K562 (cell line): ENCODE results near the gene ASB10. TPM values are rescaled to one million over a fixed set of nuclear protein-coding genes. Genes with fewer than 3 reads are reported as not detected.

Source experiments
- ATF7 ChIP-seq: fragments of 450-650 bp; IDR thresholded peaks from 2 replicates; pipeline ENCODE4 v1.7.1; 2014; ENCODE audit warnings: mild to moderate bottlenecking, moderate library complexity
- E2F8 ChIP-seq: fragments of 450-650 bp; IDR thresholded peaks from 2 replicates; pipeline ENCODE4 v1.7.1; 2018; ENCODE audit warnings: mild to moderate bottlenecking, low read depth; ENCODE audit not compliant: partially characterized antibody
- GABPB2 ChIP-seq: fragments of 250-450 bp; sonication (Bioruptor Pico); conservative IDR thresholded peaks from 2 replicates; pipeline ENCODE4 v1.5.1; 2021; ENCODE audit warnings: mild to moderate bottlenecking
- GATA2 ChIP-seq: sonication (generic); formaldehyde crosslinking; IDR thresholded peaks from 2 replicates; pipeline ENCODE4 v1.4.0; 2020; ENCODE audit warnings: mild to moderate bottlenecking, missing genetic modification reagents
- HEY1 ChIP-seq: fragments of 250-450 bp; sonication (Bioruptor Pico); IDR thresholded peaks from 2 replicates; pipeline ENCODE4 v1.5.0; 2020; ENCODE audit warnings: mild to moderate bottlenecking, moderate library complexity, borderline replicate concordance
- MECOM ChIP-seq: fragments of 250-450 bp; sonication (Bioruptor Pico); IDR thresholded peaks from 2 replicates; pipeline ENCODE4 v1.8.0; 2022; ENCODE audit warnings: inconsistent platforms
- MLLT1 ChIP-seq, 2 experiments: fragments of 450-650 bp; IDR thresholded peaks; 2 replicates each; pipeline ENCODE4 v1.6.1; 2016
- NFRKB ChIP-seq: fragments of 450-650 bp; IDR thresholded peaks from 2 replicates; pipeline ENCODE4 v1.6.1; 2016; ENCODE audit warnings: low read depth
- PBX2 ChIP-seq, 2 experiments: IDR thresholded peaks in 1 of 2; conservative IDR thresholded peaks in 1 of 2; 2 replicates each; pipeline ENCODE4 v1.6.1; 2016; ENCODE audit warnings: low read depth in 2 of 2, mild to moderate bottlenecking in 1 of 2, missing compliant biosample characterization in 1 of 2, missing genetic modification characterization in 1 of 2, moderate library complexity in 1 of 2
- POLR2A ChIP-seq: fragments of 450-650 bp; conservative IDR thresholded peaks from 2 replicates; pipeline ENCODE4 v1.6.1; 2016
- RB1 ChIP-seq: fragments of 450-650 bp; IDR thresholded peaks from 2 replicates; pipeline ENCODE4 v1.6.1; 2017; ENCODE audit warnings: low read depth, mild to moderate bottlenecking
- THRA ChIP-seq: fragments of 450-650 bp; IDR thresholded peaks from 2 replicates; pipeline ENCODE4 v1.6.1; 2017; ENCODE audit warnings: mild to moderate bottlenecking, moderate library complexity
- THRAP3 ChIP-seq: fragments of 450-650 bp; IDR thresholded peaks from 2 replicates; pipeline ENCODE4 v1.6.1; 2016; ENCODE audit warnings: mild to moderate bottlenecking, inconsistent platforms, borderline replicate concordance
- ZNF592 ChIP-seq: fragments of 450-650 bp; IDR thresholded peaks from 2 replicates; pipeline ENCODE4 v1.6.1; 2017; ENCODE audit warnings: antibody characterized with exemption, mild to moderate bottlenecking
- polyA plus RNA-seq, 8 experiments: library from polyadenylated mRNA; depleted of rRNA in 4 of 8; stranded (reverse) in 5 of 8; unstranded in 3 of 8; fragments of >200 nt; fragmentation: Nextera tagmentation in 2 of 8; fragmentation: Illumina TruSeq in 1 of 8; extraction: Ambion mirVana in 2 of 8; extraction: Trizol in 1 of 8; gene quantifications; 2 replicates each; pipeline versions ENCODE4 v1.2.1 to v1.2.3, GENCODE V29; 2011 to 2014; ENCODE audit warnings: inconsistent platforms in 1 of 8, missing spikeins in 1 of 8
- total RNA-seq, 7 experiments: library from RNA; depleted of rRNA in 6 of 7; stranded (reverse); fragments of >200 nt in 6 of 7; fragmentation: Illumina TruSeq in 2 of 7; extraction: Trizol in 2 of 7; gene quantifications; 2 replicates each; pipeline versions ENCODE4 v1.2.1 to v1.2.3, GENCODE V29; 2011 to 2021; ENCODE audit warnings: low replicate concordance in 1 of 7

Gene ASB10
- total and polyA plus RNA-seq, 9 of the 15 experiments (the other 6 are each of a cell fraction or from before 2014, with no cell fraction given) = not detected

- TF ChIP-seq MLLT1 (IDR thresholded peaks at IDR 0.05) (peak; percentile 59 to 77), RB1 (peak; percentile 87; the same call in 1 of the 2 replicates), ATF7 (peak; percentile 94), HEY1 (CRISPR knock-in tag) (no peak), PBX2 (CRISPR knock-in tag; IDR thresholded peaks at IDR 0.05; ENCODE audit: low read depth) (no peak), PBX2 (tag; conservative IDR thresholded peaks at IDR 0.05; ENCODE audit: low read depth) (0 out of 2 replicates have a peak, but pooled peaks have one; percentile 15), THRA (no peak), GABPB2 (peak; percentile 78; the same call in 1 of the 2 replicates), E2F8 (peak; percentile 82), THRAP3 (no peak), POLR2A (peak; percentile 91), NFRKB (no peak), ZNF592 (peak; percentile 58; the same call in 1 of the 2 replicates), MECOM (CRISPR knock-in tag) (no peak), GATA2 (peak; percentile 57)
Measured at GRCh38 chr7:151226875-151227782, 40.1 kb upstream of the ASB10 start, which contains the start of gene ABCF2 (continued).
